GM12872 (cell line): ENCODE measurements around the gene FBXW7.

Source experiments
- CTCF ChIP-seq: IDR thresholded peaks from 3 replicates; pipeline ENCODE4 v1.5.1; 2011; ENCODE audit warnings: low read depth, mild to moderate bottlenecking, low read length, moderate library complexity; ENCODE audit not compliant: insufficient read depth

Gene FBXW7

GRCh38 chr4:152479428-152480026, 56.4 kb downstream of the FBXW7 start:
- no peak for TF ChIP-seq CTCF

DNA sequence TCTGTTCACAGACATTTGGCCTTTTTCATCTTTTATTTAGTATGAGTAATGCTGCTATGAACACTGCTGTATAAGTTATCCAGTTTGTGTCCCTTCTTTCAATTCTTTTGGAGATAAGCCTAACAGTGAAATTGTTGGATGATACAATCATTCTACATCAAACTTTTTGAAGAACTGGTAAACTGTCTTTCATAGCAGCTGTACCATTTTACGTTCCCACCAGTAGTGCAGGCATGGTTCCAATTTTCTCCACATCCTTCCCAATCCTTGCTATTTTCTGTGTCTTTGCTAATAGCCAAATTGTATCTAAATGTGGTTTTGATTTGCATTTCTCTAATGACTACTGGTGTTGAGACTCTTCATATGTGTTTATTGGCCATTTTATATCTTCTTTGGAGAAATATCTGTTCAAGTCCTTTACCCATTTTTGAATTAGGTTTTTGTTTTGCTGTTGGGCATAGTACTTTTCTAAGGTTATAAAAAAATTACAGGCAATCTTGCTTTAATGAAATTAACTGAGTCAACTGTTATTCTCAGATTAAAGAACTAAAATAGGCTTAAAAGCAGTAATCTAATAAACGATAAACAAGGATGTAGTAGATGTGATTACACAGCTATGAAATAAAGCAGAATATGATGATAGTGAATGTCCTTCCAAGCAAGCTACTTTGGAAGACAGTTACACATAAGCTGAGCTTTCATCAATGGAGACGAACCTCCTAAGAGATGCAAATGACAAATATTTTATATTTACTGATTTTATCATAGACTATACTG, 57.2 kb downstream of the FBXW7 start:
- no peak for TF ChIP-seq CTCF

DNA sequence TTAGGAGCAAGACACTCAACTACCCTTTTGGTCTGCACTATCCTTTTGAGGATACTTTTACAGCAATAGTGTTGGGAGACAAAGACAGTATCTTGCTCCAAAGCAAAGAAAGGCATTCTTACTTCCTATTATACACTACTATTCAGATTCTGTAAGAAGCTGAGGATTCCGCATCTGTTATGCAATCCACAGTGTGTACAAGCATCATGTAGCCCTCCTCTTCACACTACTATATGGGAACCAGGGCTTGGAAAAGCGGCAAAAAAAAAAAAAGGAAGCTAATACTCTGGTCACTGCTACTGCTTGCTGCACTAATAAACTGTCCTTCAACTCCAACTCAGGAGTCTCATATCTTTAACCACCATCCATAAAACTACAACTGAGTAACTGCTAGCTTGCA, 59.1 kb downstream of the FBXW7 start:
- TF ChIP-seq CTCF = no peak

DNA sequence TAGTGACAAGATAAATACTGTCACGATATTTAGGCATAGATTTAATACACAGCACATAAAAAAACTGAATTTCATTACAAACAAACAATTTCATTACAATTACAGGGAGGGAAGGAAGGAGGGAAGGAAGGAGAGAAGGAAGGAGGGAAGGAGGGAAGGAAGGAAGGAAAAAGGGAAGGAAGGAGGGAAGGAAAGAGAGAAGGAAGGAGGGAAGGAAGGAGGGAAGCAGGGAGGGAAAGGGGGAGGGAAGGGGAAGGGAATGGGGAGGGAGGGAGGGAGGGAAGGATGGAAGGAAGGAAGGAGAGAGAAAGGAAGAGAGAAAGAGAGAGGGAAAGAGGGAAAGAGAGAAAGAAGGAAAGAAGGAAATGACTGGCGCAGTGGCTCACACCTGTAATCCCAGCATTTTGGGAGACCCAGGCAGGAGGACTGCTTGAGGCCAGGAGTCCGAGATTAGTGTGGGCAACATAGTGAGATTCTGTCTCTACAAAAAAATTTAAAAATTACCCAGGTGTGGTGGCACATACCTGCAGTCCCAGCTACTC, 64.6 kb downstream of the FBXW7 start:
- TF ChIP-seq CTCF = no peak

- TF ChIP-seq CTCF = no peak
Observed at GRCh38 chr4:152468408-152468807, 67.5 kb downstream of the FBXW7 start.

DNA sequence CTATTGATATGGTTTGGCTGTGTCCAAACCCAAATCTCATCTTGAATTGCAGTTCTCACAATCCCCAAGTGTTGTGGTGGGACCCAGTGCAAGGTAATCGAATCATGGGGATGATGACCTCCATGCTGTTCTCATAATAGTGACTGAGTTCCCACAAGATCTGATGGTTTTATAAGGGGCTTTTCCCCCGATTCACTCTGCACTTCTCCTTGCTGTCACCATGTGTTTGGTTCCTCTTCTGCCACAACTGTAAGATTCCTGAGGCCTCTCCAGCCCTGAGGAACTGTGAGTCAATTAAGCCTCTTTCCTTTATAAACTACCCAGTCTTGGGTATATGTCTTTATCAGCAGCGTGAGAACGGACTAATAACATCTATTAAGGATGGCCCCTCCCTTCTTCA, 68.8 kb downstream of the FBXW7 start:
- no peak for TF ChIP-seq CTCF

DNA sequence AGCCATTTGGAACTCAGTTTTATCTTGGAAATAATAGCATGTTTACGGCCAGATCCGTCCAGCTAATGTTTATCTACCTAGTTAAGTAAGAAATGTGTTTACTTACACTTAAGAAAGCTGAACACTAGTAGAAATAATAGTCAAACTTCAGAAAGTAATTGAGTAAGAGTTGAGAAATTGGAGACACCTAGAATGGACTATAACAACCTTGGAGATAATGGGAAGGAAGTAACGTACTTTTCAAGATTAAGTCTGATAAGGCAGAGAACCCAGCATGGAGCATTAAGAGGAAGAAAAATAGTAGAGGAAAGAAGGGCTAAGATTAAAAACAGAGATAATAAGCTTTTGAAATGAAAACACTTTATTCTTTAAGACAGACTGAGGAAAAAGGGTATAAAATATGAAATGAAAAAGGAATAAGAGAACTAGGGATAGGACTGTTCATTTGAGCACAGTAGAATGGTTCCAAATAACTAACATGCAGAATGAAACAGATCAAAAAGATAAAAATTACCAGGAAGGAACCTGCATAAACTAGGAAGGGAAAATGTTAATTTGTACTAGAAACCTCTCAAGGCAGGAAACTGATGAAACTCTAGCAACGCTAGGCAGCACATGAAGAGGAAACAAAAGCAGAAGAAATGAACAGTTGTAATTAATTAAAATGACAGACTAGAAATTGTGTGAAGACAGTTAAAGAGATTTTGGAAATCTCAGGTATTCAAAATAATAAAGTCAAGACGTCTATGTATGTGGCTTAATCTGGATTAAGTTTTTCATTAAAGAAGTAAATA, 71.7 kb downstream of the FBXW7 start:
- TF ChIP-seq CTCF = no peak
